ENCODE results near the gene S100P. TPM values are rescaled to one million over a fixed set of nuclear protein-coding genes. Genes with fewer than 3 reads are reported as not detected.

S100P gene
- total and polyA plus RNA-seq, 9 donors = 0.37 to 2.1 (median 0.86) TPM; not detected in 3

DNA sequence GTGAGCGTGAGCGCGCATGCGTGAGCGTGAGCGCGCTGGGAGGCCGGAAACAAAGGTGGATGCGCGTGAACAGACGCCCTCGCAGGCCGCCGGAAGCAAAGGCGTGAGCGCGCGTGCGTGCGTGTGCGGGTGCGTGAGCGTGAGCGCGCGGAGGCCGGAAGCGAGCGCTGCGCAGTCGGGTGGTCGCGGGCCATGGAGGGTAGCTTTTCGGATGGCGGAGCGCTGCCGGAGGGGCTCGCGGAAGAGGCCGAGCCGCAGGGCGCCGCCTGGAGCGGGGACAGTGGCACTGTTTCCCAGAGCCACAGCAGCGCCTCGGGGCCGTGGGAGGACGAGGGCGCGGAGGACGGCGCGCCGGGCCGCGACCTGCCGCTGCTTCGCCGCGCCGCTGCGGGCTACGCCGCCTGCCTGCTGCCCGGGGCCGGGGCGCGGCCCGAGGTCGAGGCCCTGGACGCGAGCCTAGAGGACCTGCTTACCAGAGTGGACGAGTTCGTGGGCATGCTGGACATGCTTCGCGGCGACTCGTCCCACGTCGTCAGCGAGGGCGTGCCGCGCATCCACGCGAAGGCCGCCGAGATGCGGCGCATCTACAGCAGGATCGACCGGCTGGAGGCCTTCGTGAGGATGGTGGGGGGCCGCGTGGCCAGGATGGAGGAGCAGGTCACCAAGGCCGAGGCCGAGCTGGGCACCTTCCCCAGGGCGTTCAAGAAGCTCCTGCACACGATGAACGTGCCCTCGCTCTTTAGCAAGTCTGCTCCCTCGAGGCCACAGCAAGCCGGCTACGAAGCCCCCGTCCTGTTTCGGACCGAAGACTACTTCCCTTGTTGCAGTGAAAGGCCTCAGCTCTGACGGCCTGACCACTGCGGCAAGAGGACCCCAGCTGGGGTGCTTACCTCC is 22.6 kb downstream of the S100P start, which contains the start of gene BLOC1S4:
TSS of gene BLOC1S4 (plus strand) at position 157 of the 894 bp plus-strand sequence. CDS start at position 193, 36 bp downstream.
- no peaks in the 10 kb centered on the region for H3K27me3 ChIP-seq
- no peaks in the 10 kb centered on the region for H3K9me3 ChIP-seq
- peak; percentile 86 to 93 (median 90) for DNase-seq
- H3K4me3 ChIP-seq = peak within 1 kb of the TSS; percentile 74
- H3K36me3 ChIP-seq = no peaks in the 10 kb centered on the region
- peak within 1 kb of the TSS; percentile 74 to 95 for H3K27ac ChIP-seq
- TF ChIP-seq, protein P1, sequence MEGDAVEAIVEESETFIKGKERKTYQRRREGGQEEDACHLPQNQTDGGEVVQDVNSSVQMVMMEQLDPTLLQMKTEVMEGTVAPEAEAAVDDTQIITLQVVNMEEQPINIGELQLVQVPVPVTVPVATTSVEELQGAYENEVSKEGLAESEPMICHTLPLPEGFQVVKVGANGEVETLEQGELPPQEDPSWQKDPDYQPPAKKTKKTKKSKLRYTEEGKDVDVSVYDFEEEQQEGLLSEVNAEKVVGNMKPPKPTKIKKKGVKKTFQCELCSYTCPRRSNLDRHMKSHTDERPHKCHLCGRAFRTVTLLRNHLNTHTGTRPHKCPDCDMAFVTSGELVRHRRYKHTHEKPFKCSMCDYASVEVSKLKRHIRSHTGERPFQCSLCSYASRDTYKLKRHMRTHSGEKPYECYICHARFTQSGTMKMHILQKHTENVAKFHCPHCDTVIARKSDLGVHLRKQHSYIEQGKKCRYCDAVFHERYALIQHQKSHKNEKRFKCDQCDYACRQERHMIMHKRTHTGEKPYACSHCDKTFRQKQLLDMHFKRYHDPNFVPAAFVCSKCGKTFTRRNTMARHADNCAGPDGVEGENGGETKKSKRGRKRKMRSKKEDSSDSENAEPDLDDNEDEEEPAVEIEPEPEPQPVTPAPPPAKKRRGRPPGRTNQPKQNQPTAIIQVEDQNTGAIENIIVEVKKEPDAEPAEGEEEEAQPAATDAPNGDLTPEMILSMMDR (IDR thresholded peaks at IDR 0.05) = peak in 2 of 3 donors; percentile 35 to 53
- peak; percentile 89 for TF ChIP-seq POLR2A (IDR thresholded peaks at IDR 0.05)
- no peak for TF ChIP-seq EP300 (IDR thresholded peaks at IDR 0.05)
- peaks cover 7% of the 10 kb centered on the region for H3K4me1 ChIP-seq (ENCODE audit: insufficient read depth)
- WGBS, 3 donors = 0 to 1% (median 1%) methylated on average over 73 to 109 of the region's 109 CpGs
- intact Hi-C loops (cut with DNase I) = loop anchor here in 2 of 4 donors (2.0 to 10.0 kb wide), 2 partner anchors 71 to 353 kb away; partner anchors contain the start of genes GRPEL1 (in 1 of the 2) and MRFAP1 (in 1 of the 2)

DNA sequence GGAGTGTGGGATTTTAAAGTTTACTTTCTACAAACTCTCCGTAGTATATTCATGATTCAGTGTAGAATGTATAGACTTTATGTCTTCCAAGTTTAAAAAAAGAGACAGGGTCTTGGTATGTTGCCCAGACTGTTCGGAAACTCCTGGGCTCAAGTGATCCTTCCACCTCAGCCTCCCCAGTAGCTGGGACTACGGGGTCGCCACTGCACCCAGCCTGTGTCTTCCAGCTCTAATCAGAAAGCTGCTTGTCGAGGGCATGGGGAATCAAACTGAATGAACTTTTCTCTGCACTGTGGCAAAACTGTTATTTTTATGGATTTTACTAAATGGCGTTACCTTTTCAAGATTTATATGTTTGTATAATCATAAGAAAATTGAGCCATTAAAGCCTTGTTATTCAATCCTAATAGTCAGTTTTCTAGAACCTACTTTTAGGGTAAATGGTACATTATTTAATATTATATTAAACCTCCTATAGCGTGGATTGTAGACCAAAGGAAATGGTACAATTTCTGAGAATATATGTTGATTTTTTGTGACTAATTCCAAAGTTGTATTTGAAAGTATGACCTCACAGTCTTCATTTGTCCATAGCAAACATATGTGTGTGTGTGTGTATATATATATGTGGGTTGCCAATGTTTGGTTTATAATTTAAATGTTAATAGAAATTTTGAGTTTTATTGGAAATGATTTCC is 23.4 kb downstream of the S100P start:
- intact Hi-C loops (cut with DNase I) = loop anchor here in 2 of 4 donors (2.0 to 10.0 kb wide), 2 partner anchors 72 to 352 kb away; partner anchors contain the start of genes GRPEL1 (in 1 of the 2) and MRFAP1 (in 1 of the 2)
- Histone ChIP-seq H3K9me3 (no peaks in the 10 kb centered on the region), H3K36me3 (no peaks in the 10 kb centered on the region), H3K27ac (peak overlapping the region in 1 of 2 donors; percentile 95), H3K27me3 (no peaks in the 10 kb centered on the region), H3K4me1 (ENCODE audit: insufficient read depth) (peaks cover 7% of the 10 kb centered on the region), H3K4me3 (peak overlapping the region; percentile 74)
- no peak for DNase-seq
- WGBS, 3 donors = 14 to 19% (median 16%) methylated on average over 7 of the region's 7 CpGs
- TF ChIP-seq, protein P1 (IDR thresholded peaks at IDR 0.05) = no peak
- TF ChIP-seq EP300 (IDR thresholded peaks at IDR 0.05) = no peak
- TF ChIP-seq POLR2A (IDR thresholded peaks at IDR 0.05) = no peak

DNA sequence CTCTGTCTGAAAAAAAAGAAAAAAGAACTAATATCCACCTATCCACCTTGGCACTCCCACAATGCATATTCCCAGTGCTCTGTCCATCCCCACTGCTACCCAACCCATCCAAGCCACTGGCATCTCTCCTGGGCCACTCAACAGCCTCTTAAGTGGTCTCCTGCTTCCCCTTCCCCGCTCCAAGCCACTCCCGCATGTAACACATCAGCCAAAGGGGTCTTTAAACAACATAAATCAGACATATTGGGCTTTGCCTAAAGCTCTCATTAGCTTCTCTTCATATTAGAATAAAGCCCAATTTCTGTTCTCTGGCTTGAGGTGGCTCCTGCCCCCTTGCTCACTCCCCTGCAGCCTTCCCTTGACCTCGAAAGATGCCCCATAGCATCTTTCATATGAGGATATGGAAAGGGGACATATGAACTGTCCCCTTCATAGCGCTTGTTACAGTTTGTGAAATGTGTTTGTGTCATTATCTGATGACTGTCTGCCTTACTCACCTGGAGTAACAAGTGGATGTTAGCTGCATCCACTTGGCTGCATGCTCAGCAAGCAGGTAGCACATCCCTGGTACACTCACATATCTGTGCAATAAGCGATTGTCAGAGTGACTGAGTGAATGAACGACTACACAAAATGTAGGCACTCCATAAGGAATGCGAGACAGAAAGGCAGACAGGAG is 25.4 kb downstream of the S100P start:
- no peak overlapping the region for H3K27ac ChIP-seq
- no peak overlapping the region for H3K4me3 ChIP-seq
- TF ChIP-seq EP300 (IDR thresholded peaks at IDR 0.05) (no peak), POLR2A (IDR thresholded peaks at IDR 0.05) (no peak)
- TF ChIP-seq, protein P1 (IDR thresholded peaks at IDR 0.05) = no peak
- no peaks in the 10 kb centered on the region for H3K36me3 ChIP-seq
- no peak for DNase-seq
- intact Hi-C loops (cut with DNase I) = loop anchor here in 1 of 4 donors (10.0 kb wide), 1 partner anchor 74 kb away; the partner anchor contains the start of gene MRFAP1
- no peaks in the 10 kb centered on the region for H3K27me3 ChIP-seq
- peaks cover 7% of the 10 kb centered on the region for H3K4me1 ChIP-seq (ENCODE audit: insufficient read depth)
- H3K9me3 ChIP-seq = no peaks in the 10 kb centered on the region
- WGBS, 3 donors = 70 to 77% (median 74%) methylated on average over 7 of the region's 7 CpGs

Data from ovary (tissue), 9 donors.